Activated B cell treated with CpG ODN at 0.5 μM for 24 hours (primary cell): Measurements from ENCODE around the gene BRPF1. TPM values are rescaled to one million over a fixed set of nuclear protein-coding genes. Genes with fewer than 3 reads are reported as not detected.

Experiments
- ATAC-seq: fragments of 200-7000 bp; cut with Tn5 transposase; one replicate; pipeline ENCODE4 v1.10.0; 2021; ENCODE audit warnings: low read depth, mild to moderate bottlenecking, moderate library complexity
- CTCF ChIA-PET: fragments of 350-600 bp; sonication (Branson Sonifier 250); formaldehyde crosslinking; loops from one replicate; lab custom pipeline; 2021; ENCODE audit warnings: antibody characterized with exemption; lab: Charles Lee
- POLR2A ChIA-PET: fragments of 350-600 bp; sonication (Branson Sonifier 250); formaldehyde crosslinking; loops from one replicate; lab custom pipeline; 2021; ENCODE audit warnings: antibody characterized with exemption; lab: Charles Lee
- DNase-seq: peaks from one replicate; pipeline ENCODE4 v3.0.0; 2022
- H3K27ac Mint-ChIP-seq: one replicate; pipeline ENCODE4 v1.8.0; 2020; ENCODE audit warnings: mixed read lengths
- H3K27me3 Mint-ChIP-seq: one replicate; pipeline ENCODE4 v1.8.0; 2021; ENCODE audit warnings: mixed read lengths
- H3K36me3 Mint-ChIP-seq: one replicate; pipeline ENCODE4 v1.8.0; 2021; ENCODE audit warnings: low read depth, mixed read lengths
- H3K4me1 Mint-ChIP-seq: one replicate; pipeline ENCODE4 v1.8.0; 2021; ENCODE audit warnings: mixed read lengths
- H3K4me3 Mint-ChIP-seq: one replicate; pipeline ENCODE4 v1.8.0; 2020; ENCODE audit warnings: mild to moderate bottlenecking, mixed read lengths
- H3K9me3 Mint-ChIP-seq: one replicate; pipeline ENCODE4 v1.8.0; 2020; ENCODE audit warnings: mixed read lengths
- intact Hi-C: fragments of 100-400 bp; cut with micrococcal nuclease; formaldehyde crosslinking; loops from one replicate; pipeline ENCODE4 v1.15.1; 2024
- total RNA-seq: library from RNA; stranded (reverse); gene quantifications from 2 replicates; pipeline ENCODE4 v1.2.3, GENCODE V29; 2022
- TF ChIP-seq, protein P1 (sequence below): fragments of 200-600 bp; IDR thresholded peaks from one replicate; pipeline ENCODE4 v1.8.0; 2022; ENCODE audit warnings: antibody characterized with exemption, mild to moderate bottlenecking

BRPF1 gene
- total RNA-seq, 1 donor from 2014 or later, result 35.2 TPM

GRCh38 chr3:9779075-9779593 is 47.6 kb downstream of the BRPF1 start:
- peaks cover 58% of the 10 kb centered on the region for H3K4me1 Mint-ChIP-seq
- DNase-seq, result no peak
- ATAC-seq, result no peak
- H3K36me3 Mint-ChIP-seq, result peaks cover 18% of the 10 kb centered on the region
- intact Hi-C loops, result loop anchor here (1.0 kb wide), 1 partner anchor 29 kb away; no protein-coding TSS in a partner anchor
- H3K9me3 Mint-ChIP-seq, result no peaks in the 10 kb centered on the region
- H3K4me3 Mint-ChIP-seq, result peak overlapping the region; percentile 32
- TF ChIP-seq, protein P1, sequence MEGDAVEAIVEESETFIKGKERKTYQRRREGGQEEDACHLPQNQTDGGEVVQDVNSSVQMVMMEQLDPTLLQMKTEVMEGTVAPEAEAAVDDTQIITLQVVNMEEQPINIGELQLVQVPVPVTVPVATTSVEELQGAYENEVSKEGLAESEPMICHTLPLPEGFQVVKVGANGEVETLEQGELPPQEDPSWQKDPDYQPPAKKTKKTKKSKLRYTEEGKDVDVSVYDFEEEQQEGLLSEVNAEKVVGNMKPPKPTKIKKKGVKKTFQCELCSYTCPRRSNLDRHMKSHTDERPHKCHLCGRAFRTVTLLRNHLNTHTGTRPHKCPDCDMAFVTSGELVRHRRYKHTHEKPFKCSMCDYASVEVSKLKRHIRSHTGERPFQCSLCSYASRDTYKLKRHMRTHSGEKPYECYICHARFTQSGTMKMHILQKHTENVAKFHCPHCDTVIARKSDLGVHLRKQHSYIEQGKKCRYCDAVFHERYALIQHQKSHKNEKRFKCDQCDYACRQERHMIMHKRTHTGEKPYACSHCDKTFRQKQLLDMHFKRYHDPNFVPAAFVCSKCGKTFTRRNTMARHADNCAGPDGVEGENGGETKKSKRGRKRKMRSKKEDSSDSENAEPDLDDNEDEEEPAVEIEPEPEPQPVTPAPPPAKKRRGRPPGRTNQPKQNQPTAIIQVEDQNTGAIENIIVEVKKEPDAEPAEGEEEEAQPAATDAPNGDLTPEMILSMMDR, result no peak
- ChIA-PET CTCF (no interaction called here), POLR2A (interaction anchor here (1.1 to 5.6 kb wide), 6 partner anchors 9 to 382 kb away, joined by 3 to 133 read pairs (median 12); partner anchors contain the start of genes ARPC4, BRPF1, CAMK1 and OGG1)
- no peaks in the 10 kb centered on the region for H3K27me3 Mint-ChIP-seq
- peak overlapping the region; percentile 88 for H3K27ac Mint-ChIP-seq

- ChIA-PET POLR2A (interaction anchor here (1.0 to 5.6 kb wide), 9 partner anchors 10 to 153 kb away, joined by 3 to 133 read pairs (median 6); partner anchors contain the start of genes ARPC4, BRPF1, CAMK1 and CRELD1), CTCF (interaction anchor here (0.7 to 1.6 kb wide), 3 partner anchors 13 to 17 kb away, joined by 3 to 5 read pairs (median 4); partner anchors contain the start of gene TADA3)
- Mint-ChIP-seq H3K27ac (peak overlapping the region; percentile 88), H3K4me1 (peaks cover 58% of the 10 kb centered on the region), H3K4me3 (peak overlapping the region; percentile 32), H3K9me3 (no peaks in the 10 kb centered on the region), H3K27me3 (no peaks in the 10 kb centered on the region), H3K36me3 (peaks cover 21% of the 10 kb centered on the region)
- intact Hi-C loops, result loop anchor here (1.0 to 2.0 kb wide), 3 partner anchors 12 to 30 kb away; partner anchors contain the start of gene TADA3
- ATAC-seq (peak; percentile 76), DNase-seq (peak; percentile 30)
- TF ChIP-seq, protein P1, result no peak
Observed at GRCh38 chr3:9779721-9780457, 48.4 kb downstream of the BRPF1 start.

GRCh38 chr3:9780458-9780812 is 48.9 kb downstream of the BRPF1 start:
- Mint-ChIP-seq H3K27ac (peak overlapping the region; percentile 88), H3K9me3 (no peaks in the 10 kb centered on the region), H3K4me3 (peak overlapping the region; percentile 32), H3K4me1 (peaks cover 58% of the 10 kb centered on the region), H3K27me3 (no peaks in the 10 kb centered on the region), H3K36me3 (peaks cover 26% of the 10 kb centered on the region)
- CTCF ChIA-PET, result interaction anchor here (1.6 to 2.6 kb wide), 3 partner anchors 12 to 28 kb away, joined by 3 to 8 read pairs (median 4); partner anchors contain the start of gene ARPC4
- DNase-seq, result no peak
- intact Hi-C loops, result loop anchor here (1.0 to 2.0 kb wide), 2 partner anchors 12 to 14 kb away; partner anchors contain the start of gene TADA3
- POLR2A ChIA-PET, result interaction anchor here (1.0 to 5.6 kb wide), 10 partner anchors 9 to 153 kb away, joined by 3 to 133 read pairs (median 6); partner anchors contain the start of genes ARPC4, BRPF1, CAMK1 and CRELD1
- ATAC-seq, result peak; percentile 4
- TF ChIP-seq, protein P1, result no peak

- TF ChIP-seq, protein P1, result no peak
- ChIA-PET CTCF (interaction anchor here (1.5 to 2.6 kb wide), 4 partner anchors 9 to 27 kb away, joined by 3 to 8 read pairs (median 4); partner anchors contain the start of gene ARPC4), POLR2A (interaction anchor here (1.0 to 5.6 kb wide), 7 partner anchors 9 to 152 kb away, joined by 3 to 133 read pairs (median 6); partner anchors contain the start of genes ARPC4, CAMK1, CRELD1 and OGG1)
- H3K36me3 Mint-ChIP-seq, result peaks cover 30% of the 10 kb centered on the region
- DNase-seq (no peak), ATAC-seq (no peak)
- H3K9me3 Mint-ChIP-seq, result no peaks in the 10 kb centered on the region
- H3K4me3 Mint-ChIP-seq, result peak overlapping the region; percentile 32
- H3K27ac Mint-ChIP-seq, result peak overlapping the region; percentile 88
- no peaks in the 10 kb centered on the region for H3K27me3 Mint-ChIP-seq
- intact Hi-C loops, result loop anchor here (1.0 to 2.0 kb wide), 2 partner anchors 11 to 14 kb away; partner anchors contain the start of gene TADA3
- peaks cover 58% of the 10 kb centered on the region for H3K4me1 Mint-ChIP-seq
Observed at GRCh38 chr3:9780910-9781309, 49.4 kb downstream of the BRPF1 start.
